ENCODE data around the gene CCSAP.

The CCSAP gene

GRCh38 chr1:229326601-229327000 lies 16.2 kb downstream of the CCSAP start:
- TF ChIP-seq CTCF (IDR thresholded peaks at IDR 0.05; ENCODE audit: low read depth, low read length): no peak
- no peaks in the 10 kb centered on the region for H3K9me3 ChIP-seq
- peaks cover 52% of the 10 kb centered on the region for H3K36me3 ChIP-seq
- DNase-seq: no peak
- no peak overlapping the region for H3K4me3 ChIP-seq (ENCODE audit: low read depth, low read length)
- H3K27me3 ChIP-seq: no peaks in the 10 kb centered on the region
- peaks cover 9% of the 10 kb centered on the region for H3K4me1 ChIP-seq

- Histone ChIP-seq H3K36me3 (peaks cover 56% of the 10 kb centered on the region), H3K27me3 (no peaks in the 10 kb centered on the region), H3K4me3 (ENCODE audit: low read depth, low read length) (no peak overlapping the region), H3K4me1 (peaks cover 9% of the 10 kb centered on the region), H3K9me3 (no peaks in the 10 kb centered on the region)
- no peak for TF ChIP-seq CTCF (IDR thresholded peaks at IDR 0.05; ENCODE audit: low read depth, low read length)
- no peak for DNase-seq
These were observed 16.9 kb downstream of the CCSAP start for GRCh38 chr1:229325853-229326487.

- H3K36me3 ChIP-seq: peaks cover 59% of the 10 kb centered on the region
- H3K27me3 ChIP-seq: no peaks in the 10 kb centered on the region
- H3K4me1 ChIP-seq: peaks cover 9% of the 10 kb centered on the region
- DNase-seq: no peak
- no peak for TF ChIP-seq CTCF (IDR thresholded peaks at IDR 0.05; ENCODE audit: low read depth, low read length)
- H3K9me3 ChIP-seq: no peaks in the 10 kb centered on the region
- H3K4me3 ChIP-seq (ENCODE audit: low read depth, low read length): no peak overlapping the region
These were observed 17.4 kb downstream of the CCSAP start for GRCh38 chr1:229325401-229325800.

GRCh38 chr1:229323885-229324553 lies 18.8 kb downstream of the CCSAP start:
- H3K36me3 ChIP-seq: peaks cover 63% of the 10 kb centered on the region
- no peak for TF ChIP-seq CTCF (IDR thresholded peaks at IDR 0.05; ENCODE audit: low read depth, low read length)

GRCh38 chr1:229323201-229323600 lies 19.6 kb downstream of the CCSAP start:
- H3K36me3 ChIP-seq: peaks cover 56% of the 10 kb centered on the region

More at GRCh38 chr1:229323885-229324553, 18.8 kb downstream of the CCSAP start:
- Histone ChIP-seq H3K4me1 (peaks cover 9% of the 10 kb centered on the region), H3K9me3 (no peaks in the 10 kb centered on the region), H3K27me3 (no peaks in the 10 kb centered on the region), H3K4me3 (ENCODE audit: low read depth, low read length) (no peak overlapping the region)
- DNase-seq: no peak

More at GRCh38 chr1:229323201-229323600, 19.6 kb downstream of the CCSAP start:
- TF ChIP-seq CTCF (IDR thresholded peaks at IDR 0.05; ENCODE audit: low read depth, low read length): no peak
- Histone ChIP-seq H3K9me3 (no peaks in the 10 kb centered on the region), H3K4me1 (peaks cover 9% of the 10 kb centered on the region), H3K4me3 (ENCODE audit: low read depth, low read length) (no peak overlapping the region), H3K27me3 (no peaks in the 10 kb centered on the region)
- DNase-seq: no peak
